Smooth muscle cell (in vitro differentiated cells): ENCODE data around the gene CBFA2T3. TPM values are rescaled to one million over a fixed set of nuclear protein-coding genes. Genes with fewer than 3 reads are reported as not detected.

Experiments used
- DNase-seq: peaks from one replicate; lab custom pipeline; 2025; ENCODE audit not compliant: unreplicated experiment; lab: John Stamatoyannopoulos, UW
- H2AFZ ChIP-seq: fragments of 200-600 bp; sonication (generic); 2 replicates; pipeline ENCODE4 v1.6.0; 2016; ENCODE audit warnings: antibody characterized with exemption, low read depth, mild to moderate bottlenecking
- H3F3A ChIP-seq: fragments of 200-600 bp; sonication (generic); 2 replicates; pipeline ENCODE4 v1.6.0; 2017; ENCODE audit warnings: antibody characterized with exemption, low read depth
- H3K27ac ChIP-seq: fragments of 200-600 bp; sonication (generic); 2 replicates; pipeline ENCODE4 v1.5.1; 2016; ENCODE audit warnings: low read depth, mild to moderate bottlenecking
- H3K27me3 ChIP-seq: fragments of 200-600 bp; sonication (generic); 2 replicates; pipeline ENCODE4 v1.6.1; 2016; ENCODE audit warnings: low read depth, mild to moderate bottlenecking
- H3K36me3 ChIP-seq: fragments of 200-600 bp; sonication (generic); 2 replicates; pipeline ENCODE4 v1.5.1; 2016; ENCODE audit warnings: low read depth
- H3K4me1 ChIP-seq: fragments of 200-600 bp; sonication (generic); 2 replicates; pipeline ENCODE4 v1.5.1; 2016; ENCODE audit warnings: low read depth
- H3K4me2 ChIP-seq: fragments of 200-600 bp; sonication (generic); 2 replicates; pipeline ENCODE4 v1.6.0; 2016; ENCODE audit warnings: mild to moderate bottlenecking
- H3K4me3 ChIP-seq: fragments of 200-600 bp; sonication (generic); 2 replicates; pipeline ENCODE4 v1.5.1; 2016; ENCODE audit warnings: mild to moderate bottlenecking
- H3K79me2 ChIP-seq: fragments of 200-600 bp; sonication (generic); 2 replicates; pipeline ENCODE4 v1.6.0; 2016; ENCODE audit warnings: low read depth, mild to moderate bottlenecking
- H3K9ac ChIP-seq: fragments of 200-600 bp; sonication (generic); 2 replicates; pipeline ENCODE4 v1.6.0; 2016; ENCODE audit warnings: low read depth
- H3K9me3 ChIP-seq: fragments of 200-600 bp; sonication (generic); replicated peaks from 2 replicates; pipeline ENCODE4 v1.5.1; 2016; ENCODE audit warnings: low read depth
- H4K20me1 ChIP-seq: fragments of 200-600 bp; sonication (generic); 2 replicates; pipeline ENCODE4 v1.6.0; 2016; ENCODE audit warnings: low read depth
- WGBS: methylation state at CpG from one replicate; pipeline ENCODE4 v1.1.7; 2016; ENCODE audit warnings: low lambda C conversion rate; 5-methylcytosine and 5-hydroxymethylcytosine counted together
- polyA plus RNA-seq: library from polyadenylated mRNA; unstranded; fragments of >200 nt; fragmentation: Nextera tagmentation; extraction: Ambion mirVana; gene quantifications from 2 replicates; pipeline ENCODE4 v1.2.1, GENCODE V29; 2016
- total RNA-seq: library from RNA; depleted of rRNA; stranded (reverse); fragments of >200 nt; gene quantifications from 2 replicates; pipeline ENCODE4 v1.2.3, GENCODE V29; 2014
- TF ChIP-seq, protein P1 (sequence below): fragments of 200-600 bp; sonication (generic); IDR thresholded peaks from 2 replicates; pipeline ENCODE4 v1.5.1; 2017; ENCODE audit warnings: borderline replicate concordance, mild to moderate bottlenecking, antibody characterized with exemption; ENCODE audit not compliant: insufficient read depth, poor library complexity, severe bottlenecking

The CBFA2T3 gene
- total and polyA plus RNA-seq, 2 experiments from 2014 or later = 0.25 TPM; not detected in 1

- Histone ChIP-seq H3K9me3 (no peaks in the 10 kb centered on the region), H3K36me3 (no peaks in the 10 kb centered on the region), H3K79me2 (no peaks in the 10 kb centered on the region), H4K20me1 (no peaks in the 10 kb centered on the region), H3K27ac (no peak overlapping the region), H3K27me3 (no peaks in the 10 kb centered on the region), H3K4me1 (no peaks in the 10 kb centered on the region), H2AFZ (no peak overlapping the region), H3K4me3 (no peak overlapping the region), H3F3A (no peaks in the 10 kb centered on the region), H3K4me2 (no peak overlapping the region), H3K9ac (no peak overlapping the region)
- 91% methylated on average over 27 of the region's 27 CpGs for WGBS
- TF ChIP-seq, protein P1, sequence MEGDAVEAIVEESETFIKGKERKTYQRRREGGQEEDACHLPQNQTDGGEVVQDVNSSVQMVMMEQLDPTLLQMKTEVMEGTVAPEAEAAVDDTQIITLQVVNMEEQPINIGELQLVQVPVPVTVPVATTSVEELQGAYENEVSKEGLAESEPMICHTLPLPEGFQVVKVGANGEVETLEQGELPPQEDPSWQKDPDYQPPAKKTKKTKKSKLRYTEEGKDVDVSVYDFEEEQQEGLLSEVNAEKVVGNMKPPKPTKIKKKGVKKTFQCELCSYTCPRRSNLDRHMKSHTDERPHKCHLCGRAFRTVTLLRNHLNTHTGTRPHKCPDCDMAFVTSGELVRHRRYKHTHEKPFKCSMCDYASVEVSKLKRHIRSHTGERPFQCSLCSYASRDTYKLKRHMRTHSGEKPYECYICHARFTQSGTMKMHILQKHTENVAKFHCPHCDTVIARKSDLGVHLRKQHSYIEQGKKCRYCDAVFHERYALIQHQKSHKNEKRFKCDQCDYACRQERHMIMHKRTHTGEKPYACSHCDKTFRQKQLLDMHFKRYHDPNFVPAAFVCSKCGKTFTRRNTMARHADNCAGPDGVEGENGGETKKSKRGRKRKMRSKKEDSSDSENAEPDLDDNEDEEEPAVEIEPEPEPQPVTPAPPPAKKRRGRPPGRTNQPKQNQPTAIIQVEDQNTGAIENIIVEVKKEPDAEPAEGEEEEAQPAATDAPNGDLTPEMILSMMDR = no peak
- no peak for DNase-seq
These were observed 2.7 kb downstream of the CBFA2T3 start for GRCh38 chr16:88974080-88974915.

DNA sequence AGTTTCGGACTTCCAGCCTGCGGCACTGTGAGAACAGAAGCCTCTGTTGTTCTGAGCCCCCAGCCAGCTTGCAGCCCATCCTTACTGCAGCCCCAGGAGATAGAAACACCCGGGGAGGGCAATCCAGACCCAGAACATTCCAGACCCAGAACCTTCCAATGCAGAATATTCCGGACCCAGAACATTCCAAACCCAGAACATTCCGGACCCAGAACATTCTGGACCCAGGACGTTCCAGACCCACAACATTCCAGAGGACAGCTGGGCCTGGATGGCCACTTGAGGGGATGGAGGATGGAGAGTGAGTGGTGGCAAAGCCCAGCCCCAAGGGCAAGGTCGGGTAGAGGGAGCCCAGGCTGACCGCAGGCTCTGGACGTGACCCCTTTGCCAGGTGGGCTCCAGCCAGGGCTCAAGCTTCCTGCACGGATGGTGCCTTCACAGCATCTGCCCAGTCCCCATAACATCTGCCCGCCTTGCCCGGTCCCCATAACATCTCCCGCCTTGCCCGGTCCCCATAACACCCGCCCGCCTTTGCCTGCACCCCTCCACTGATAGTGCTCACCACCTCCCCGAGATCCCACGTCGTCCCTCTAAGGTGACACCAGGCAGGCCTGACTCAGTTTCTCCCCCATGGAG is 3.5 kb downstream of the CBFA2T3 start:
- H3K36me3 ChIP-seq = no peaks in the 10 kb centered on the region
- no peak overlapping the region for H3K4me2 ChIP-seq
- WGBS = 91% methylated on average over 19 of the region's 19 CpGs
- H3K27ac ChIP-seq = no peak overlapping the region
- no peaks in the 10 kb centered on the region for H3K79me2 ChIP-seq
- no peaks in the 10 kb centered on the region for H4K20me1 ChIP-seq
- H2AFZ ChIP-seq = no peak overlapping the region
- H3K4me1 ChIP-seq = no peaks in the 10 kb centered on the region
- no peaks in the 10 kb centered on the region for H3K27me3 ChIP-seq
- no peak for DNase-seq
- no peak overlapping the region for H3K4me3 ChIP-seq
- TF ChIP-seq, protein P1 = no peak
- H3F3A ChIP-seq = no peaks in the 10 kb centered on the region
- no peaks in the 10 kb centered on the region for H3K9me3 ChIP-seq
- no peak overlapping the region for H3K9ac ChIP-seq

DNA sequence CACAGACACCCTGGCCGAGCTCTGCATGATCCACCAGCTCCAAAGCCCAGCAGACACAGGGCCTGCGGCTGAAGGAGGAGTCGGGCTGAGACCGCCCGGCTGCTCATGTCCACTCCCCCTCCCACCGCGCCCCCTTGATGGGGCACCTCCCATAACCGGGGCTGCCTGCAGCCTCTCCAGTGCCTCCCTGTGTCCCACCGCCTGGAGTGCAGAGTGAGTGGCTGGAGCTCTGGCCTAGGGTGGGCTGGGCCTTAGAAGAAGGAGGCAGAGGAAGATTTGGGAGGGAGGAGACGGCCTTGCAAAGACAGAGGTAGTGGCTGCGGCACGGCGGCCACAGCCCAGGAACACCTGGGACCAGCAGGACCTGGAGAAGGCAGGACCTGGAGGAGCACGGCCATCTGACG is 4.0 kb downstream of the CBFA2T3 start:
- TF ChIP-seq, protein P1 = no peak
- no peaks in the 10 kb centered on the region for H4K20me1 ChIP-seq
- no peaks in the 10 kb centered on the region for H3F3A ChIP-seq
- H2AFZ ChIP-seq = no peak overlapping the region
- DNase-seq = no peak
- no peaks in the 10 kb centered on the region for H3K9me3 ChIP-seq
- H3K4me3 ChIP-seq = no peak overlapping the region
- H3K36me3 ChIP-seq = no peaks in the 10 kb centered on the region
- no peaks in the 10 kb centered on the region for H3K79me2 ChIP-seq
- no peak overlapping the region for H3K4me2 ChIP-seq
- no peaks in the 10 kb centered on the region for H3K27me3 ChIP-seq
- H3K27ac ChIP-seq = no peak overlapping the region
- WGBS = 85% methylated on average over 15 of the region's 15 CpGs
- H3K4me1 ChIP-seq = no peaks in the 10 kb centered on the region
- no peak overlapping the region for H3K9ac ChIP-seq
